SK-N-SH treated with all-trans-retinoic acid at 6 μM for 48 hours (cell line): ENCODE results near the gene PILRB.

Experiments
- ARNTL ChIP-seq: fragments of 450-650 bp; formaldehyde crosslinking; IDR thresholded peaks from 2 replicates; pipeline ENCODE4 v1.5.0; 2020; ENCODE audit warnings: low read depth, mild to moderate bottlenecking, moderate library complexity, borderline replicate concordance
- CREB5 ChIP-seq: fragments of 250-450 bp; sonication (Bioruptor Pico); IDR thresholded peaks from 2 replicates; pipeline ENCODE4 v1.5.1; 2020; ENCODE audit warnings: low read depth, mild to moderate bottlenecking, moderate library complexity
- CSRNP3 ChIP-seq: fragments of 250-450 bp; sonication (Bioruptor Pico); IDR thresholded peaks from 2 replicates; pipeline ENCODE4 v1.5.1; 2021; ENCODE audit warnings: mild to moderate bottlenecking, moderate library complexity
- ISL1 ChIP-seq: fragments of 250-450 bp; sonication (Bioruptor Pico); IDR thresholded peaks from 2 replicates; pipeline ENCODE4 v2.1.2; 2022; ENCODE audit warnings: mild to moderate bottlenecking, moderate library complexity
- PATZ1 ChIP-seq: fragments of 250-450 bp; sonication (Bioruptor Pico); IDR thresholded peaks from 2 replicates; pipeline ENCODE4 v1.8.0; 2020; ENCODE audit warnings: mild to moderate bottlenecking, moderate library complexity, borderline replicate concordance
- RARB ChIP-seq: fragments of 250-450 bp; sonication (Bioruptor Pico); IDR thresholded peaks from 2 replicates; pipeline ENCODE4 v1.8.0; 2021; ENCODE audit warnings: mild to moderate bottlenecking, moderate library complexity
- TCF4 ChIP-seq: fragments of 250-450 bp; sonication (Bioruptor Pico); IDR thresholded peaks from 2 replicates; pipeline ENCODE4 v1.8.0; 2021; ENCODE audit warnings: mild to moderate bottlenecking, moderate library complexity, borderline replicate concordance
- ZC3H10 ChIP-seq: fragments of 250-450 bp; sonication (Bioruptor Pico); IDR thresholded peaks from 2 replicates; pipeline ENCODE4 v1.5.1; 2021; ENCODE audit warnings: mild to moderate bottlenecking, moderate library complexity
- ZFP3 ChIP-seq: fragments of 250-450 bp; sonication (Bioruptor Pico); IDR thresholded peaks from 2 replicates; pipeline ENCODE4 v1.5.0; 2020; ENCODE audit warnings: mild to moderate bottlenecking, moderate library complexity
- ZFP30 ChIP-seq: fragments of 450-650 bp; formaldehyde crosslinking; IDR thresholded peaks from 2 replicates; pipeline ENCODE4 v1.5.0; 2022; ENCODE audit warnings: mild to moderate bottlenecking, moderate library complexity
- ZNF70 ChIP-seq: fragments of 450-650 bp; formaldehyde crosslinking; IDR thresholded peaks from 2 replicates; pipeline ENCODE4 v1.5.0; 2020; ENCODE audit warnings: mild to moderate bottlenecking, moderate library complexity

GRCh38 chr7:100348805-100349204 is 9.1 kb upstream of the PILRB start:
- TF ChIP-seq ARNTL: no peak
- no peak for TF ChIP-seq PATZ1
- no peak for TF ChIP-seq CREB5
- no peak for TF ChIP-seq ZFP3 (CRISPR knock-in tag)
- TF ChIP-seq TCF4: no peak
- TF ChIP-seq CSRNP3 (CRISPR knock-in tag): no peak
- no peak for TF ChIP-seq ISL1 (CRISPR knock-in tag)
- TF ChIP-seq ZFP30 (CRISPR knock-in tag): no peak
- TF ChIP-seq RARB (CRISPR knock-in tag): no peak
- no peak for TF ChIP-seq ZC3H10
- no peak for TF ChIP-seq ZNF70 (CRISPR knock-in tag)
